22Rv1 (cell line): Measurements from ENCODE around the gene PLEKHA6.

Source experiments
- CTCF ChIP-seq: fragments of 450-650 bp; IDR thresholded peaks from 2 replicates; pipeline ENCODE4 v1.5.1; 2017; ENCODE audit warnings: mild to moderate bottlenecking
- ZFX ChIP-seq: fragments of 450-650 bp; IDR thresholded peaks from 2 replicates; pipeline ENCODE4 v1.6.1; 2017; ENCODE audit warnings: antibody characterized with exemption, borderline replicate concordance

- TF ChIP-seq CTCF (no peak), ZFX (no peak)
Observed at GRCh38 chr1:204261746-204262505, 97.8 kb downstream of the PLEKHA6 start.
